ENCODE measurements around the gene FGGY.

GRCh38 chr1:59295618-59296017 lies 1.3 kb upstream of the FGGY start:
- TF ChIP-seq CTCF (IDR thresholded peaks at IDR 0.05), result no peak
- no peak for TF ChIP-seq POLR2A (IDR thresholded peaks at IDR 0.05)
